ENCODE measurements around the gene TMEM164.

The TMEM164 gene

DNA sequence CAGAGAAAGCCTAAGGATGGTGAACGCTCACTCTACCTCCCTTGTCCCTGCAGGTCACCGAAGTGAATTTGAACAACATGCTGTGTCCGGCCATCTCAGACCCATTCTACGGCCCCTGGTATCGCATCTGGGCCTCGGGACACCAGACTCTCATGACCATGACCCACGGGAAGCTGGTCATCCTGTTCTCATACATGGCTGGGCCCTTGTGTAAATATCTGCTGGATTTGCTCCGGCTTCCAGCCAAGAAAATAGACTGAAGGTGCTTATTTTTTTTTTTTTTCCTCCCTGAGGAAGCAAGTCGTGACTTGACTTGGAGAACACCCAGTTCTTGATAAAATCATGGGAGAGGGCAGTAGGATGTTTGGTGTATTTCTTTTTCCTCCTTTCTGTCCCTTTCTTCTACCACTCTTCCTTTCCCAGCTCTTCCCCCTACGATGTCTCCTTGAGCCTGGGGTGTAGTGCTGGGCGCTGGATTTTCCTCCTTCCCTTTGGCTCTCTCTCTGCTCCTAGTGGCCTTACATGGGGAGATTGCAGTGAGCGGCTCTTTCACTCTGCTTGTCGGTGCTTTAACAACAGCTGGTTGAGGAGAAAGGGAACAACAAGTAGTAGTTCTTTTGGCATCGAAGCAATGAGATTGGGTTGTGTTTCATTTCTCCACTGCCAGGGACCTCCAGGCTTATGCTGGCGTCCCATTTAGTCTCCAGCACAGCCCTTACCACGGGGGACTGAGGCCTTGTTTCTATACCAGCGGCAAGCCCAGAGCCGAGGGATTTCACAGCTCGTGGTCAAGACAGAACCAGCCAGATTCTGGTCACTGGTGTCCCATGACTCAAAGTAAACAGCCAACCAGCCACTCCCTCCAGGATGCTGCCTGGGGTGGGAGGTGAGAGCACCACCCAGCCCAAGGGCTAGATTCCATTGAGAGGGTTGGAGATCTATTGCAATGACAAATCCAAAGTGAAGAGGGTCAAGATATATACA is 170.6 kb downstream of the TMEM164 start:
- no peak for DNase-seq

GRCh38 chrX:110175146-110175545 is 172.2 kb downstream of the TMEM164 start:
- peak; percentile 47 for DNase-seq

- DNase-seq: no peak
Measured at GRCh38 chrX:110175696-110176095, 172.8 kb downstream of the TMEM164 start.

GRCh38 chrX:110178179-110178865 is 175.4 kb downstream of the TMEM164 start:
- peak; percentile 89 for DNase-seq

DNA sequence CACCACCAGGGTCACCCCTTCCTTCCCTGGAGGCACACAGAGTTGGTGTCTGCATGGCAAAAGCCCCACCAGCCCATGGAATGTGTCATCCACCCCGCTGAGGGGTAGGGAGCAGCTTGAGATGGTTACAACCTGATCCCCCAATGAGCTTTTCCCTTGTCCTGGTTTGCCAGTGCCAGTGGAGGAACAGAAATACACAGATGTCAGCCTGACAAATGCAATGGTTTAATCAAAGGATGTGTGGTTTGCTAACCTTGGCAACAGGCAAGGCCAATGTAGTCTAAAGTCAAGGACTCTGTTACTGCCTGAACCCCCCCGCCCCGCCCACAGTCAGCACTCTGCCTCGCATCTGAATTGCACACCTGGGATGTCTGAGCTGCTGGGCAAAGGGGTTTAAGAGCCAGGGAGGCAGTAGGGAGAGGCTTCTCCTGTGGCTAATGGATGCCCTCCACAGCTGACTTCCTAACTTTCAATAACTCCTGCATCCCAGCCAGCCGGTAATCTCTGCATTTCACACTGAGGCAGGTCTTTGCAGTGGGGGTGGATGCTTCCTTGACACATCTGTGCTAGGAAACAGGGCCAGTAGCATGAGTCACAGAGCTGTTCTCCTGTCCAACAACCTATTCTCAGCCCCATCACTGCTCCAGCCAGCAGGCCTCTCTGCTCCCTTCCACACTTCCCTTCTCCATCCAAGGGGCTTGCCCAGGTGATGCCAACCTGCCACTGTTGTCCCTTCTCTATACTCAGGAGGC is 177.4 kb downstream of the TMEM164 start:
- no peak for DNase-seq

GRCh38 chrX:110180928-110181310 is 178.0 kb downstream of the TMEM164 start:
- no peak for DNase-seq

DNA sequence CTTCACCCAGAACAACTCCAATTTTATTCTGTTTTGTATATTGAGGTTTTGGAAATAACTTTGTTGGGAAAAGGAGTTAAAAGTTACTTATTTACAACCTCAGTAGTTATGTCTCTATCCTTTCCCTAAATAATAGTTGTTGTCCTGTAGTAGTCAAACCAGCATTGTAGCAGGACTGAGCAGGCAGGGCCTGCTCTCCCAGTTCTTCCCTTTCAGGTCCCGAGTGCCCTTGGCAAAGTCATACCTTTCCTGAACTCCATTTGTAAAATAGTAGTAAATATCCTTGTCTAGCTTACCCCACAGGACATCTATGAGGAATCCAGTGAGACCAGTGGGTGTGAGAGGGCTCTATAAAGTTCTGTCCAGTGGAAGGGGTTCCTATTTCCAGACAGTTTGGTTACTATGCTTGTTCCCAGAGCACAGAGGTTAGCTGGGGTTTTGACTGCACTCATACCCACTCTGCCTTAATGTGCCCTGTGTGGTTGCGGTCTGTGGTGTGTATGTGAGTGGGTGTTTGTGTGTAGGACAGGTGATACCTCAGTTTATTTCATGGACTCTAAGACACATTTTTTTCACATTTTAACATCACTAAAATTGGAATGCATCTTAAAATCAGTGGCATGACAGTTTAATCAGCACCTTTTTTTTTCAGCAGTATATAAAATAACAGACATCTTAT is 178.7 kb downstream of the TMEM164 start:
- no peak for DNase-seq

GRCh38 chrX:110182362-110182761 is 179.4 kb downstream of the TMEM164 start:
- no peak for DNase-seq

GRCh38 chrX:110182865-110183264 is 180.0 kb downstream of the TMEM164 start:
- no peak for DNase-seq

GRCh38 chrX:110183314-110183713 is 180.4 kb downstream of the TMEM164 start:
- no peak for DNase-seq

- DNase-seq: peak; percentile 57
Measured at GRCh38 chrX:110188701-110189558, 186.0 kb downstream of the TMEM164 start.

DNA sequence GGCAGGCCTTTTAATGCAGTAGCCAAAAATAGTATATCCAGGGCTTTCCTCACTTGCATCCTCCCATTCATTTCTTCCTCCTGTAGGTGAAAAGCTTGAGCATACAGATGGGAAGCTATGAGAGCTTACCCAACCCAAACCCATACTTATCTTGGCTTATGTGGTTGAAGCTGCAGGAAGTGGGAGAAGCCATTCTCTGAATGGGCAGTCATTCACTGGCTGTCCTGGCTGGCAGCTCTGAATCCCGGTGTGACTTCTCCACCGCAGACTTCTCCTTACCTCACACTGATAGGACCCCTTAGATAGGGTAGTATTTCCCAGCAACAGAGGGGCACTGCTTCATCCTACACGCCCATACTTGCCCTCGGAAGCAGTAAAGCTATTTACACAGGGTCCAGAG is 189.6 kb downstream of the TMEM164 start:
- peak; percentile 68 for DNase-seq

GRCh38 chrX:110194977-110195376 is 192.1 kb downstream of the TMEM164 start:
- DNase-seq: peak; percentile 51

DNA sequence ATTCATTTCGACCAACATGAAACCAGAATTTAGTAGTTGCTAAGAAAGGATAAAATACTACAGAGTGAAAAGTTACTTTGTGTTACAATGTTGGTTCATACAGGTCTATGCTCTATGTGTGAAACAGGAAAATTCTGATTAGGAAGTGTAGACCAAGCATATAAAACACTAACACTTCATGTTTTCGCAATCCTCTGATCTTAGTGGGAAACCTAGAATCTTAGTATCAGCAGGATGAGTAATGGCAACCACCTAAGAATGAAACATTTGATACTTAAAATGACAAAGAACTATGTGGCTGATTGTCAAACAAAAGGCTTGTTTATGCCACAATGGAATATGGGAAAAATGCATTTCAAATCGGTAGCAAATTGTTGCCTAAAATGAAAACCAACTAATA is 198.9 kb downstream of the TMEM164 start:
- DNase-seq: no peak

GRCh38 chrX:110204986-110205385 is 202.1 kb downstream of the TMEM164 start:
- no peak for DNase-seq

DNA sequence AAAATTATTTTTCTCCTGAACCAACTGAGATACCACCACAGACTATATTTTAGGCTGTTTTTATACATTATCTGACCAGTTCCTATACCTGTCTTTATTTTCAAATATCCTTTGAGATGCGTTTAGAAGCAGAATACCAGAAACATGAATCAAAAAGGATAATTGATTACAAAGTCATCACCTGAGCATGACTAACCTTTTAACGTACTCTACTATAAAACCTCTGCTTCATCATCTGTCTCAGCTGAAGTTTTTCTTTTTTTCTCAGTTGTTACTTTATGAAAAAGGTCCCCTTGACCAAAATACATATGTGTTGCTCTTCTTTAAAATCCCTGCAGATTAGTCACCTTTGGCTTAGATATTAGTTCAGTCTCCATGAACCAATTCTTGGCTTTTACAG is 205.2 kb downstream of the TMEM164 start:
- no peak for DNase-seq

GRCh38 chrX:110210417-110211139 is 207.7 kb downstream of the TMEM164 start:
- no peak for DNase-seq

DNA sequence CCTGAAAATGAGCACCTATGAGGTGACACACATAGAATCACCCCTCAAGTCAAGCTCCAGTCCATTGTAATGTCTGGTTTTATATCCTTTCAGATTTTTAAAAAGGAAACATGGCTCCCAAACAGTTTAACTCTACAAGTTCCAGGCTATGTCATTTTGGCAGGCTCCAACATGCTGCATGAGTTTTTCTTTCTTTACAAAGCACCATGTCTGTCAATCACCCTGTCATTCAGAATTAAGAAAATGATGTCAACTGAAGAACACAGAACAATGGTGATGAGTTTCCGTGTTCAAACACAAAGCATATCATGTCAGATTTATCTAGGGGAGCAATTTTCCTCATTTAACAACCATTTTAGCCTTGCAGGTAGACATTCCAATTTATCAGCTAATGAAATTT is 208.4 kb downstream of the TMEM164 start:
- DNase-seq: no peak

GRCh38 chrX:110212299-110212698 is 209.4 kb downstream of the TMEM164 start:
- no peak for DNase-seq

DNA sequence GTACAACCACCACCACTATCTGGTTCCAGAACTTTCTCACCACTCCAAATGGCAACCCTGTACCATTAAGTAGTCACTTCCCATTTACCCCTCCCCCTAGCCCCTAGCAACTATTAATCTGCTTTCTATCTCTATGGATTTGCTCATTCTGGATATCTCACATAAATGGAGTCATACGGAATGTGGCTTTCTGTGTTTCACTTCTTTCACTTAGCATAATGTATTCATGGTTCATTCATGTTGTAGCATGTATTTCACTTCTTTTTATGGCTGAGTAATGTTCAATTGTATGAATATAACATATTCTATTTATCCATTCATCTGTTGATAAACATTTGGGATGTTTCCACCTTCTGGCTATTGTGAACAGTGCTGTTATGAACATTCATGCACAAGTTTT is 210.3 kb downstream of the TMEM164 start:
- no peak for DNase-seq

- DNase-seq: no peak
Measured at GRCh38 chrX:110214684-110215083, 211.8 kb downstream of the TMEM164 start.

Measured in OCI-M1 (cell line).